DMS114 treated with DMSO at 0.1 percent for 48 hours (cell line): ENCODE results near the gene AOAH.

Experiments used
- DNase-seq: peaks from one replicate; lab custom pipeline; 2025; ENCODE audit not compliant: unreplicated experiment; lab: John Stamatoyannopoulos, UW

AOAH gene

GRCh38 chr7:36636126-36636525 lies 88.2 kb downstream of the AOAH start:
- DNase-seq = no peak

GRCh38 chr7:36635091-36635490 lies 89.2 kb downstream of the AOAH start:
- DNase-seq = no peak

GRCh38 chr7:36633377-36633776 lies 90.9 kb downstream of the AOAH start:
- no peak for DNase-seq

GRCh38 chr7:36630112-36630650 lies 94.1 kb downstream of the AOAH start:
- DNase-seq = no peak

GRCh38 chr7:36629351-36629750 lies 94.9 kb downstream of the AOAH start:
- DNase-seq = no peak

- DNase-seq = no peak
Observed at GRCh38 chr7:36627836-36628235, 96.5 kb downstream of the AOAH start.

DNA sequence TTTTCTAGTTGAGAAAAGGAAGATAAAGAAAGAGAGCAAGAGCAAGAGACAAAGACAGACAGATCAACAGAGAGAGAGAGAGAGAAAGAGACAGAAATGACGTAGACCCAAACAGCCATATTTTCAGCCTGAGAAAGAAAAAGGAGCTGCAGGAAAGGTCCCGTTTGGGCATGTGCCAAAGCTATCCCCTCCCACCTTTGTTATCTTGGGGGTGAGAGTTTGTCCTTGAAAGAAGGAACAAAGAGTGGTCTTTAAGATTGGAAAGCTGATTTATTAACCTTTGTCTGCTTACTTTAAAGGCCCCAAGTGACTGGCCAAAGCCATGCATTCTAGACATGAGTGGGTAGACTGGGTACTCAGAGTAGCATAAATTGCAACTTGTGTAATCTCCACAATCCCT lies 98.2 kb downstream of the AOAH start:
- no peak for DNase-seq

DNA sequence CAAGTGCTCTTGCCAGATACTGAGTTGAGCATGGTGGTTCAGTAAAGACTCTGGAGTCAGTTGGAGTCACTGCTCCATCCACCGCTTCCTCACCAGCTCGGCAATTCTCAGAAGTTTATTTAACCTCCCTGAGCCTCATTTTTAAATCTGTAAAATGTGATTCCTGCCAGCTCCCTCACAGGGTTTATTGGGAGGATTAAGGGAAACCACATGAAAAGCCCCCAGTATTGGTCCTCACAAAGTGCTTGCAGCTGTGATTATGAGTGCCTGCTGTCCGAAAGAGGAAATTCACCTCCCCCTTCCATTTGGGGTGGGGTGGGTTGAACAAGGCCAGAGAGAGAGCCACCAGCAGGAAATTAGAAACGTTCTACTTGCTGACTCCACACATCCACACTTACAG lies 99.0 kb downstream of the AOAH start:
- DNase-seq = no peak

DNA sequence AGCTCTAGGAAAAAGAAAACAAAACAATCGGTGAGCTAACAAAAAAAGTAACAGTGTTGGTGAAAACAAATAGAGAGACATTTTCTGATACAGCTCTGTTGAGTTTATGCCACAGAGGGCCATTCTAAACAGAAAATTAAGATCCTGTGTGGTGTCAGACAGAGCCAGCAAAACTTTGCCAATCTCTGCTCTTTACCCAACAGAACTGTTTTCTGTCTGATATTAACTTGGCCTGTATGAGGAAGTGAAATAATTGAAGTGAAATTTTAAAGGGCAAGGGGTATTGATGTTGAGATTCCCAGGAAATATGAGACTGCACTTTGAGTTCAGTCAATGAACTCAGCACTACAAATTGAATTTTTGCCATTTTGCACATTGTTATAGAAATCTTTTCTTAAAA lies 101.0 kb downstream of the AOAH start:
- DNase-seq = no peak

- no peak for DNase-seq
Observed at GRCh38 chr7:36621396-36621795, 102.9 kb downstream of the AOAH start.

- DNase-seq = no peak
Observed at GRCh38 chr7:36620166-36620708, 104.1 kb downstream of the AOAH start.

GRCh38 chr7:36617408-36617807 lies 106.9 kb downstream of the AOAH start:
- no peak for DNase-seq

DNA sequence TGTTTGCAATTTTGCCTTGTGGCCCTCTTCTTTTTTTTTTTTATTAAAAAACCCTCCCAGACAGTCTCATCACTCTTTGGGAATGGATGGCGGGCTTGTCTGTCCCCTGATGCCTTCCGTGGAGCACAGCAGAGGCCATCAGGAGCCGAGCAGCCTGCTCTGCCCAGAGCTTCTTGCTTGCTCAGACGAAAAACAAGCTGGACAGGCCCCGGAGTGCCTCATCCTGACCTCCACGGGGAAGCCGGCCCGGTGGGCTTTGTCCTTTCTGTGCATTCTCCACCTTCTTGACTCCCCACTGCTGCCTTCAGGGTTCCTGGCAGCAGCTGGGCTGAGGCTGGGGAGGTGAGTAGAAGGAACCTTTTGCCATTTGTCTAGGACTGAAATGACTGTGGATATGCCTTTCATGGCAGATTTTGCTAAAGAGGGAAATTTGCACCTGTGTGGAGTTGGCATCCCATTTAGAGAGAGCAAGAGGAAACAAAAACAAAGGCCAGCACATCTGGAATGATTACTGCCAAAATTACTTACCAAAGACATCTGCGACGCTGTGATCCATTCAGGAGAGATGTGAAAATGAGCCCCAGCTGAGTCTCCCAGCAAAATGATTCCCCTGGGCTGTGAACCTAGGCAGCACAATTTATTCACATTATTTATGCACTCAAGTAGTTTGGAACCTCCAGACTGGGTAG lies 108.3 kb downstream of the AOAH start:
- DNase-seq = no peak

- no peak for DNase-seq
Observed at GRCh38 chr7:36614959-36615358, 109.3 kb downstream of the AOAH start.

- no peak for DNase-seq
Observed at GRCh38 chr7:36613031-36613614, 111.2 kb downstream of the AOAH start.

DNA sequence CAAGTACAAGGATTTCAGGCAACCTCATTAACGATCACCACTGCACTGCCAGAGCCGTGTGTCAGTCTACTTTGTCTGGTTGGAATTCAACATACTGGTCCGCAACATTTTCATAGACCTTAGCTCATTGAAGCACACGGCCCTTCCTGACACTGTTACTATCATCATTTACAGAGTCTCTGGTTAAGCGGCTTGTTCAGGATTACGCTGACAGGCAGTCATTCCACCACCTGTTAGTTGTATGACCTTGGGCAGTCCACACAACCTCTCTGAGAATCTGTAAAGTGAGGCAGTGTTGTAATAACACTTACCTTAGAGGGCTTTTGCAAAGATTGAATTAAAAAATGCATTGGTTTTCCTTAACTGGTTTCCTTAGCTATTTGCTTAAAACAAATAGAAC lies 112.6 kb downstream of the AOAH start:
- no peak for DNase-seq

DNA sequence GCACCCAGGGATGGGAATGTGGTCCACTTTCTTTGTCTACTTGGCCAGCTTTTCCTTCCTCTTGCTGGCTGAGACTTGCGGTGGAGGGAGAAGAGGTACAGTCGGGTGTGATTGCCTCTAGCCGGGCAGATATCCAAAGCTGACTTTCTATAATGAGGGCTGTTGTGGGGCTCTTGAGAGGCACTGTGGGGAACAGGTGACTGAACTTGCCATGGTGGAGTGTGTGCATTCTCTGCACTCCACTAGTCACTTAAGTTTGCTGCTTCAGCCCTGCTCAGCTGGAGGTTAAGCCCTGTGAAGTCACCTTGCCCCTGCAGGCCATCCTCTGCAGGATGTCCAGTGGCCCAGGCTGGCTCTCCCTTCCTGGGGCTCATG lies 116.6 kb downstream of the AOAH start:
- DNase-seq = no peak

DNA sequence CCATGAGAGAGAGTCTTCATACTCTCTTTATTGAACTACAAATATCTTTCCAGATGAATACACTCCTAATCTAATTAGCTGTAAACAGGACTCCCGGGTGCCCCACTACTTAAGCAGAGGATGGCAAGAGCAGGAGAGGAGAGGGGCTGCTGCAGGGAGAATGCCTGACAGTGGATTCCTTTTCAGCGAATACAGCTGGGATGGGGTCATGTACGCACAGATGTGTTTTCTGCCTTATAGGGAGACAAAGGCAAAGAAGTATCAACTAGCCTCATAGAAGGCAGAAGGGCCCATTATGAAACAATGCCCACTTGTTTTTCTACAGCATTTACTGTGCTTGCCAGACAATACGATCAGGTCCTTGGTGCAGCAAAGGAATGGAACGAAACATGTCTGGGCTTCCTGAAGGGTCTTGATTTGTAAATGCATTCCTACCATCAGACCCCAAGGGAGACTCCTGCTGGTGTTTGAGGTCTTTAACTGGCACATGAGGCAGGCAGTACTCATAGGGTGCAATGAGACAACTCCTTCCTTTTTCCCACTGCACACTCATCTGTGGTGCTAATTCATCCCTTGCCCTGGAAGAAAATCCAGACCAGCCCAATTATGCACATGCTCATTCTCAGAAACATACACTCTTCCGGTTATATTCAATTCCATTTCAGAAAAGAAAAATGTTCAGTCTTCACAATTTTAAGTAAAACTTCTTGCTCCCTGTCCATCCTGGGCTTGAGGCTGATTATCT lies 117.1 kb downstream of the AOAH start:
- DNase-seq = no peak

GRCh38 chr7:36606153-36606975 lies 117.9 kb downstream of the AOAH start:
- no peak for DNase-seq

GRCh38 chr7:36605261-36606051 lies 118.8 kb downstream of the AOAH start:
- no peak for DNase-seq
